ENCODE data around the gene NFIX. TPM values are rescaled to one million over a fixed set of nuclear protein-coding genes. Genes with fewer than 3 reads are reported as not detected.

The NFIX gene
- total and polyA plus RNA-seq, 9 of the 15 experiments (the other 6 are each of a cell fraction or from before 2014, with no cell fraction given), result 0.28 to 26.8 (median 5.4) TPM

GRCh38 chr19:13095934-13096927 is 101.0 kb downstream of the NFIX start (continued):
- TF ChIP-seq ZNF511 (CRISPR knock-in tag; IDR thresholded peaks at IDR 0.05) (no peak), KHSRP (IDR thresholded peaks at IDR 0.05) (no peak), CREBBP (IDR thresholded peaks at IDR 0.05; ENCODE audit: low read depth, low read length) (no peak), MYNN (IDR thresholded peaks at IDR 0.05) (peak; percentile 37; the same call in 1 of the 2 replicates), MYNN (CRISPR knock-in tag; IDR thresholded peaks at IDR 0.05) (no peak), ZFP91 (CRISPR knock-in tag; IDR thresholded peaks at IDR 0.05) (no peak), HMGN3 (IDR thresholded peaks at IDR 0.05; ENCODE audit: borderline replicate concordance, extremely low read depth, insufficient read length, low read depth, low read length) (peak; percentile 81), STAT6 (CRISPR knock-in tag; IDR thresholded peaks at IDR 0.05) (no peak), ZNF512 (tag; IDR thresholded peaks at IDR 0.05) (no peak), PCBP2 (IDR thresholded peaks at IDR 0.05; ENCODE audit: low read depth, low read length, poor library complexity, severe bottlenecking) (no peak), SMAD1 (IDR thresholded peaks at IDR 0.05; ENCODE audit: low read depth, low read length, partially characterized antibody) (no peak), ARHGAP35 (IDR thresholded peaks at IDR 0.05; ENCODE audit: partially characterized antibody) (no peak), NFRKB (IDR thresholded peaks at IDR 0.05; ENCODE audit: low read depth) (peak; percentile 43; the same call in 1 of the 2 replicates), ZNF165 (CRISPR knock-in tag; IDR thresholded peaks at IDR 0.05; ENCODE audit: borderline replicate concordance) (no peak), PHF8 (IDR thresholded peaks at IDR 0.05; ENCODE audit: borderline replicate concordance, low read length) (no peak), OTX1 (CRISPR knock-in tag; IDR thresholded peaks at IDR 0.05) (no peak), ZNF175 (CRISPR knock-in tag; IDR thresholded peaks at IDR 0.05; ENCODE audit: low read depth) (peak; percentile 60; the same call in 1 of the 2 replicates), ERF (CRISPR knock-in tag; IDR thresholded peaks at IDR 0.05) (peak; percentile 45; the same call in 1 of the 2 replicates), KAT7 (CRISPR knock-in tag; IDR thresholded peaks at IDR 0.05; ENCODE audit: borderline replicate concordance) (no peak)
